Hindlimb muscle (tissue), 1 donor: ENCODE data around the gene MPST. TPM values are rescaled to one million over a fixed set of nuclear protein-coding genes. Genes with fewer than 3 reads are reported as not detected.

Source experiments
- DNase-seq: peaks from one replicate; pipeline ENCODE4 v3.0.0-alpha.2; 2013
- polyA plus RNA-seq: library from polyadenylated mRNA; unstranded; fragments of 120-200 nt; gene quantifications from one replicate; pipeline ENCODE4 v1.2.1, GENCODE V29; 2013; ENCODE audit not compliant: insufficient read length

MPST gene
- polyA plus RNA-seq, 1 donor, result 56.0 TPM

DNA sequence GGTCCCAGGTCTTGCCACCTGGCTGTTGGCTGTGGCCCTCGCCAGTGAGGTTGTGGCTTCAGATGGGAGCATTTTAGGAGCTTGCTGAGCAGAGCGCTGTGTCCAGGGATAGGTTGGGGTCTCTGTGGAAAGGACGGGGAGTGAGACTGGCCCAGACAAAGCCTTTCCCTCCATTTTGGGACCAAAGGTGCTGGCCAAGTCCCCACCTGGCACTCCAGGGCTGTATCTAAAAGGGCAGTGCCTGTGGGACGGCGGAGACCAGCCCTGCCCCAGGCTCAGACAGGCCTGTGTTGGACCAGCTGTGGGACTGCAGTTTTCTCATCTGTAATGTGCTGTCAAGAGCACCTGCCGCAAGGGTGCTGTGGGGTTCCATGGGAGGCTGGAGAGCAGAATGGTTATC lies 27.0 kb downstream of the MPST start:
- no peak for DNase-seq

DNA sequence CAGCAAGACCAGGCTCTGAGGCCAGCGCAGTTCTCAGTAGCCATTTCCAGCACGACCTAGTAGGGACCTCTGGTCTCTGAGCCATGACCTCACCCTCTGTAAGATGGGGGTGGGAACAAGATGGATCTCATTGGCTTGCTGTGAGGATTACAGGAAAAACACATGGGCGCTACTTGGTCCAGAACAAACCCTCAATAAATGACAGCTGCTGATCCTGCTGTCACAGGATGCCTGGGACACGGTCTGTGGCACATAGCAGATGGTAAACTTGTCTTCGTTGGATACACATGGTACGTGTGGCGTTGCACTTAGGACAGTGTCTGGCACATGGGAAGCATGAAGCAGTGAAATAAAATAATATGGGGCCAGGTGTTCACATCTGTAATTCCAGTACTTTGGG lies 27.5 kb downstream of the MPST start:
- DNase-seq, result no peak

DNA sequence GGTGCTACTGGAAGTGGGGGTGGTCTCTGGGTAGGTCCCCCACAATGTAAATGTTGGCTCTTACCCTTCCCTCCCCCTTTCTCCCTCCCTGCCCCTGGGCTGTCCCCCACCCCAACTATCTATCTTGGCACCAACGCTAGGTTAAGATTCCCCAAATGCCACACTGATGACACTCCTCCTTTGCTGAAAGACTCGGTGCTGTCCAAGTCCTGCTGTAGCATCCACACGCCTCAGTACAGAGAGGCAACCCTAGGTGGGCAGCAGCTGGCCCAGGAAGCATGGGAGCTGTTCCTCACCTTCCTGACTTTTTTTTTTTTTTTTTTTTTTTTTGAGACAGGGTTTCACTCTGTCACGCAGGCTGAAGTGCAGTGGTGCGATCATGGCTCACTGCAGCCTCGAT lies 28.6 kb downstream of the MPST start:
- no peak for DNase-seq

DNA sequence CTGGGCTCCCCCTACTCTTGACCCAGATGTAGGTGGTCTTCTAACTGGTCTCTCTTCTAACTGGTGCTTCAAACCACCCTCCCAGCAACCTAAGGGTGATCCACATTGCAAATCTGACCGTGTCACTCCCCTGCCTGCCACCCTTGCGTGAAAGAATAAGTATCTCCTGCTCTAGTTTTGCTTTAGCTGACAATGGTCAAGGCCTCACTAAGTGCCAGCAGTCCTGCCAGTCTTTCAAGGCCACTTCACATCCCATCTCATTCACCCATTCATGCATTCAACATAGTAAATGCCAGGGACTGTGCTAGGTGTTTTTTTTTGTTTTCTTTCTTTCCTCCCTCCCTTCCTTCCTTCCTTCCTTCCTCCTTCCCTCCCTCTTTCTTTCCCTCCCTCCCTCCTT lies 29.7 kb downstream of the MPST start:
- DNase-seq, result no peak

GRCh38 chr22:37050913-37051312 lies 31.4 kb downstream of the MPST start:
- peak; percentile 23 for DNase-seq

DNA sequence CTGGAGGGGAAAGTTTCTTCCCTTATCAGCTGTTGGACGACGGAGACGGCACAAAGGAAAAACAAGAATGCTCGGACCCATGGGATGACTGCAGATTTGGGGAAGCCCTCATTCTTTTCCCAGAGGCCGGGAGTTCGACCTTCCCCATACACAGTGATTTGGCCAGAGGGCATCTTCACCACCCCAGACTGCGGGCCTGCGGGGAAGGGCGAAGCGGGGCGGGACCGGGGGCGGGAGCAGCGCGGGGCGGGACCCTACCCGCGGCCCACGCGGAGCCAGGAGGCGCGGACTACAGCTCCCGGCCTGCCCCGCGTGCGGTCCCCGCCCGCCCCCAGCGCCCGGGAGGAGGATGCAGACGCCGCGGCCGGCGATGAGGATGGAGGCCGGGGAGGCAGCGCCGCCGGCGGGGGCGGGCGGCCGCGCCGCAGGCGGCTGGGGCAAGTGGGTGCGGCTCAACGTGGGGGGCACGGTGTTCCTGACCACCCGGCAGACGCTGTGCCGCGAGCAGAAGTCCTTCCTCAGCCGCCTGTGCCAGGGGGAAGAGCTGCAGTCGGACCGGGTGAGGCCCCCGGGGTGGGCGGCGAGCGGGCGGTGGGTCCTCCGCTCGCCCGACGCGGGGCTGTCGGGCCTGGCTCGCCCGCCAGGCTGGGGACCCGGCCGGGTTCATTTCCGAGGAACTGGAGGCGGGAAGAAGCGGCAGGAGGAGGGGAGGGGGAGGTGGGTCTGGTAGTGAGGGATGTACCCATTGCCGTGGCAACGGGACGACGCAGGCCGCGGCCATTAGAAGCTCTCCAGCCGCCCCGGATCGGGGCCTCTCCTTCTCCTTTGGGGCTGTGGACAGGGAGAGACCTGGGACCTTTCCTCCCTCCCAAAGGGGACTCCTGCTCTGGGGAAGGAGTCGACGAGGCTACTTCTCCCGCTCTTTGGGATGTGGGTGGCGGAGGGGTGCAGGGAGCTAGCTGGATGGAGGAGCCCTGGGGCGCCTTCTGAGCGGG lies 32.1 kb downstream of the MPST start, which contains the start of gene KCTD17:
KCTD17 (plus strand) TSS at position 352 of the 995 bp plus-strand sequence; CDS start at position 371, 19 bp downstream.
- DNase-seq, result peak; percentile 74

DNA sequence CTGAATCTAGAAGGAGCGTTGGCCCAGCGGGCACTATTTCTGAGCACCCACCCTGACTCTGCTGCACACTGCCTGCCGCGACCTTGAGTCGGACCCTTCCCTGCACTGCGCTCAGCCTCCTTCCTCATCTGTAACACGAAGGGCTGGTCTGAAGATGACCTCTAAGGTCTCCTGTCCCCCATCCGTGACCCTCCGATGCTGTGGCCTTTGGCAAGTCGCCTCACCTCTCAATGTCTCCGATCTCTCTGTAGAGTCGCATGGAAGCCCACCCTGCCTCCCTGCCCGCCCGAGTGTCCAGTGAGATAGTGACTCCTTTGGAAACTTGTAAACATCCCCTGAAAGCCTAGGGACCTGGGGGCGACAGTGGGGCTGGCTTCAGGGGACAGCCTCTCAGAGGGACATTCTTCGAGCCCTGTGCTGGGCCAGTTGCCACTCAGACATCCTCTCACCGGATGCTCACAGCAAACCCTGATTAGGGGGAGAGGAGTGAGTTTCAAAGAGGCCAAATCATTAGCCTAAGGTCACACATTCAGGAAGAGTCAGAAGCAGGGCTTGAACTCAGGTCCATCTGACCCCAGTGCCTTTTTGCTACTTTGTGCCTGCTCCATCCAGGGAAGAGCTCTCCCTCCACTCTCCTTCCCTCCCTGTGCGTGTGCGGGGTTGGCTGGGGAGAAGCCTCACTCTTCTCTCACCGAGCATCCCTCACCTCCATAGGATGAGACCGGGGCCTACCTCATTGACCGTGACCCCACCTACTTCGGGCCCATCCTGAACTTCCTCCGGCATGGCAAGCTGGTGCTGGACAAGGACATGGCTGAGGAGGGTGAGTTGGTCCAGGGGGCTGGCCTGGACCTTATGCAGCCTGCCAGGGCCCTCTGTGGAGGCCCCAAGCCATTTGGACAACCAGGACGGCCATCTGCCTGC lies 33.1 kb downstream of the MPST start:
- DNase-seq, result no peak

DNA sequence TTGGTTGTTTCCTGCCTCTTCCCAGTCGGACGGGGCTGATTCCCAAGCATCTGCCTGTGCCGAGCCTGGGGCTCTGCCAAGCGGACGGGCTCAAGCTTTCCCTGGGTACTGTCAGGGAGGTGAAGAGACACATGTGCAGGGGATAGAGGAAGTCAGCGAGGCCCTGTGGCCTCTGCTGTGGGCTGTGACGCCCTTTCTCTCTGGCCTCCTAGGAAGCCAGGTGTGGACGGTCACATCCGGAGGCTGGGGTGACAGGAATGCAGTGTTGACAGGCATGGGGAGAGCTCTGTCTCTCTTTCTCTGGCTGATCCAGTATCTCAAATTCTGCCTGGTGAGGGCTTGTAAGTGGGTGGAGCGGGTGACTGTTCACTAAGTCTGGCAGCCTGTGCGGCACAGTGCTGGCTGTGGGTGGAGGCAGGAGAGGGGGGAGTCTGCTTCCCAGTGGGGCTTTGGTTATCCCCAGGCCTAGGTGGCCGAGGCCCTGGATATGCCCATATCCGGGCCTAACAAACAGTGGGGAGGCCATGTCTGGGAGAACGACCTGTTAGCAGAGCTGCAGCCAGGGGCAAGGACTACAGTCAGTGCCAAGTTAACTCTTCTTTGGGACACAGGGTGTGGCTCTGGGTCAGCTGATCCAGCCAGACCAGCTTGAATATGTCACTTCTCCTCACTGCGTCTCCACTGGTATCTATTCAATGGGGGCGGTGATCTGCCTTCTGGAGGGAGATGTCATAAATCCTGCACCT lies 33.9 kb downstream of the MPST start:
- no peak for DNase-seq

GRCh38 chr22:37054056-37054395 lies 34.5 kb downstream of the MPST start:
- no peak for DNase-seq

DNA sequence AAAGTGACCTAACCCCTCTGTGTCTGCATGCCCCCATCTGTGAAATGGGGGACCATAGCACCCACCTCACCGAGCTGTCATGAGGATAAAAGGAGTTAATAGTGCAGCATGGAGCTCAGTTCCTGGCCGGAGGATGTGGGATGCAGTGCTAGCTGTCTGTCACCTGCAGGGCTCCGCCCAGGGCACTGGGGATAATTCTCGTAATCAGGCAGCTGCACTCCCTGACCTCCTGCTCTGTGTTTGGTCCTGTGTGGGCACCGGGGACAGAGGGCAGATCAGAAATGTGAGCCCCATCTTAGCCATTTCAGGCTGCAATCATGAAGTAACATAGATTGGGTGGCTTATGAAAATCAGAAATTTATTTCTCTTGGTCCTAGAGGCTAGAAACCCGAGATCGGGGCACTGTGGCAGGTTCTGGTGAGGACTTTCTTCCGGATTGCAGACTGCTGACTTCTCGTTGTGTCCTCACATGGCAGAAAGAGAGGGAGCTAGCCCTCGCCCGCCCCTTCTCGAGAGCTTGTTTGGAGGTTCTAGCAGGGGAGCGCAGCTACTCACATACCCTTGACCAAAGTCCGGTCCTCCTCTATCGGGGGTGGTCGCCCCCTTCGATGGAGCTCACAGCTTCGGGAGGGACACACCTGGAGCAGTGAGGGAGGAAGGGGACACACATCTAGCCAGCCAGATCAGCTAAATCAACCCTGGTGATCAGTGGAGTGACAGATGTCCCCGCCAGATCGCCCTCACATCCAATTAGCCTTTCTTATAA lies 35.2 kb downstream of the MPST start:
- DNase-seq, result no peak

GRCh38 chr22:37056246-37056645 lies 36.7 kb downstream of the MPST start:
- no peak for DNase-seq

GRCh38 chr22:37057226-37057625 lies 37.7 kb downstream of the MPST start:
- no peak for DNase-seq

GRCh38 chr22:37057796-37058510 lies 38.4 kb downstream of the MPST start:
- no peak for DNase-seq

- DNase-seq, result no peak
These were observed 39.6 kb downstream of the MPST start for GRCh38 chr22:37058917-37059701.

- DNase-seq, result no peak
These were observed 40.4 kb downstream of the MPST start for GRCh38 chr22:37059876-37060449.

DNA sequence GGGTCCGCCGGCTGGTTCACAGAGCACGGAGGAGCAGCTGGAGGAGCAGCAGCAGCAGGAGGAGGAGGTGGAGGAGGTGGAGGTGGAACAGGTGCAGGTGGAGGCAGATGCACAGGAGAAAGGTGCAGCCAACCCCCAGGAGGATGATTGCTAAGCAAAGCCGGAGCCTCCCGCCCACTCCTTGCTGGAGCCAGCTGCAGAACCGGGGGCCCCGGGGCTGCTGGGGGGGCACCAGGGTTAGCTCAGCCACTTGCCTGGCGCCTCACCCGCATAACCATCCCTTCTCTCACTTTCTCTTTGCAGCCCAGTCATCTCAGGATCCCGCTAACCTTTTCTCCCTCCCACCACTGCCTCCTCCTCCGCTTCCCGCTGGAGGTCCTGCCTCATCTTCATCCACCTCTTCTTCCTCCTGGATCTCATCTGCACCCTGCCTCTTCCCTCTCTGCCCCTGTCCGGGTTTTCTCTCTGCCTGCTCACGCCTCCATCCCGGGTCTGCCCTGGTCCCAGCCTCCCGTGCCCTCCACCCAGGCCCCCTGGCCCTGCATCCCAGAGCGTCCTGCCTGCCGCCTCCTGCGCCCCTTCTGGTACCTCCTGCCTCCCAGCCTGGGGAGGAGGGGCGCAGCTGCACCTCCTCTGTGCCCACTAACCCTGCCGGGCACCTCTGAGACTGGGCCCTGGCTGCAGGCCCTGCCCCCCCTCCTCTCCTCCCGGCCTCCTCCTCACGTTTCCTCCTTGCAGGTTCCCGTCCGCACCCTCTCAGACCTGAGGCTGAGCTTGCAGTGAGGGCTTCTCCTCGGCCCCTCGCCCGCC lies 41.5 kb downstream of the MPST start:
- DNase-seq, result no peak

DNA sequence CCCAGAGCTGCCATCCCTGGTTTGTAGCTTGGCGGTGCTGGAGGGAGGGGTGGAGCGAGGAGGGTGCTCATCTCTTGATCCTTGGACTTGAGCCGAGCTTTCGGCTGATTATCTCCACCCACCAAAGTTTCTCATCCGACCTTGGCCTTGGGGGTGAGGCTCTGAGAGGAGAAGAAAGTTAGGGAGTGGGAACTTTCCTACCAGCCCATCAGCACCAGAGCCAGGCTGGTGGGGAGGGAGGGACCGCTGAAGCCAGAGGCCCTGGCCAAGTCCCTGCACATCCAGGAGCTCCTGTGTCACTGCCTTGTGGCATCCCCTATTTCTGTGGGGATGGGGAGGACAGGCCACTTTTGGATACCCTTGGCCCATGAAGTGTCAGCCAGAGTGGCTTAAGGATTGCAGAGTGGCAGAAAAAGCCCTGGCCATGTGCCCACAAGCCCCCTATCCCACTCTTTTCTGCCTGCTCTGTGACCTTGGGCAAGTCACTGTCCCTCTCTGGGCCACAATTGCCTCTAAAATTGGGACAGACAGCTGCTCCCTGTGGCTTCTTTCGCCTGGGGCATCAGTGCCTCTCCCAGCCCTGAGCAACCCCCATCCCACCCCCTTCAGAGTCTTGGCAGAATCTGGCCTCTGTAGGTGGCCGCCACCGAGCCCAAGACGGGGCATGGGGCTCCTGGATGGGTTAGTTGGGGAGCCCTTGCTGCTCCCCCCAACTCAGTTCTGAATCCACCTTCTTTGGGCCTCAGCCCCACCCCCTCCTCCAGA lies 42.3 kb downstream of the MPST start:
- DNase-seq, result no peak

DNA sequence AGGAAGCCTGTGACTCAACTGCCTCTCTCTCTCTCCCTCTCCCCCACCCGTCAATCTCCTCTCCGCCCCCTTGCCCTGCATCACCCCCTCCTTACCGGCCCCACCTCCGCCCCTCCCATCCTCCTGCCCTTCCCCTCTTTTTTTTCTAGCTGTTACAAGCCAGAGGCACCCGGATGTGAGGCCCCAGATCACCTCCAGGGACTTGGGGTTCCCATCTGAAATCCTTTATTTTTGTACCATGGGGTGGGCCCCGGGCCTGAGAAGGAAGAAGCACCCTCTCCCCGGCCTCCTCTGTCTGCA lies 42.8 kb downstream of the MPST start:
- no peak for DNase-seq
